Muscle of back (tissue), 11 donors: ENCODE data around the gene PAPPA. TPM values are rescaled to one million over a fixed set of nuclear protein-coding genes. Genes with fewer than 3 reads are reported as not detected.
A peak's percentile ranks its signal among the peaks of the same experiment; 100 is the strongest.

Source experiments
- DNase-seq, 3 donors: peaks; one replicate each; pipeline versions ENCODE4 v3.0.0 to v3.0.0-alpha.2; 2013
- polyA plus RNA-seq, 10 donors: library from polyadenylated mRNA; unstranded; fragments of 120-200 nt; gene quantifications; one replicate each; pipeline ENCODE4 v1.2.1, GENCODE V29; 2013; ENCODE audit not compliant: insufficient read length in 10 of 10

Gene PAPPA
- polyA plus RNA-seq, 10 donors: 0.58 to 2.2 (median 1.1) TPM

- DNase-seq: no peak
Measured at GRCh38 chr9:116151199-116151598, 2.4 kb upstream of the PAPPA start.

GRCh38 chr9:116151966-116152381, 1.6 kb upstream of the PAPPA start:
- DNase-seq: peak in 1 of 3 donors; percentile 90

DNA sequence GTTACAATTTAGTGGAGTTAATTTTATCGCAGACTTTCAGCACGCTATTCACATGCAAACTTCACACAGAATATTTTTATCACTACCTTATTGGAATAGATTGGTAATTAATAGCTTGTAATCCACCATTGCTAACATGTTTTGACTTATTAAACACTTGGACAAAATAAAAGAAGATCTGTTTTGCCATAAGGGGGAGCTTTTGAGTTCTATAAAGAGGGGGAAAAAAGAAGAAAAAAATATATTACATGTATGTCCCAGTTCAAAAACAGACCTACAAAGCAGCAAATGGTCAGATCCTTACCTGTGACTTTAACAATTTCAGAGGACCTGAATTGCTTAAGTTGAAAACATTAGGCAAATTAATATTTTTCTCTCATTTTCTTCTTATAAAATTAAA, 1.2 kb upstream of the PAPPA start:
- peak in 2 of 3 donors; percentile 58 to 59 for DNase-seq

DNA sequence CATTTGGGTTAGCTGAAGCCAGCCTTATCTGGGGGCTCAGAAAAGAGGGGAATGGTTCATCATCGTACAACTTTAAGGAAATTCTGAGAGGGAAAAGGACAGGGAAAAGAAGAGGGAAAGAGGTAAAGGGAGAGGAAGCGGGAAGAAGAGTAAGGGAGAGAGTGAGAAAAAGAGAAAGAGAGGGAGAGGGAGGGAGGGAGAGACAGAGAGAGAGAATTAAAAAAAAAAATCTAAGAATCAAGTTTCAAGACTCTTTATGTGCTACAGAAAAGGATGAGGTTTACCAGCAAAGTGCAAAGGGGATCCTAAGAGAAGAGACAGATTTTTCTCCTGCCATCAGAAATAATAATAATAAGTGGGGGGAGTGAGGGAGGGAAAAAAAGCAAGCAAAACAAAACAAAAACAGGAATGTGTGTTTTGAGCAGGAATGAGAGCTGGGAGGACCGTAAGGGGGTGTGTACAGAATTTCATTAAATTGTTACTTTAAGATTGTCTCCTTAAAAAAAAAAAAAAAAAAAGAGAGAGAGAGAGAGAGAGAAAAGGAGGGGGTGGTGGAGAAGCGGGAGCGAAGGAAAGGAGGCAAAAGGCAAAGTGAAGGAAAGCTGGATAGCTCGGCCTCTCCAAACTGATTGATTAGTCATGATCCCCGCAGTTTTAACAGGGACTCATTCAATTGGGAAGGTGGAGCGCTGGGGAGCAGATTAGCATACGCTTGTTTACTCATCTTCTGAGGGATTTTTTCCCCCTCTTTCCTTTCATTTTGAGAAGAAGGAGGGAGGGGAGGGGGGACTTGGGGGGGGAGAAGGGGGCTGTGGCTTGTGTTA, 438 bp upstream of the PAPPA start:
- peak in 2 of 3 donors; percentile 61 to 84 for DNase-seq

- DNase-seq: peak in 1 of 3 donors; percentile 59
Measured at GRCh38 chr9:116154334-116154975, 864 bp downstream of the PAPPA start.

DNA sequence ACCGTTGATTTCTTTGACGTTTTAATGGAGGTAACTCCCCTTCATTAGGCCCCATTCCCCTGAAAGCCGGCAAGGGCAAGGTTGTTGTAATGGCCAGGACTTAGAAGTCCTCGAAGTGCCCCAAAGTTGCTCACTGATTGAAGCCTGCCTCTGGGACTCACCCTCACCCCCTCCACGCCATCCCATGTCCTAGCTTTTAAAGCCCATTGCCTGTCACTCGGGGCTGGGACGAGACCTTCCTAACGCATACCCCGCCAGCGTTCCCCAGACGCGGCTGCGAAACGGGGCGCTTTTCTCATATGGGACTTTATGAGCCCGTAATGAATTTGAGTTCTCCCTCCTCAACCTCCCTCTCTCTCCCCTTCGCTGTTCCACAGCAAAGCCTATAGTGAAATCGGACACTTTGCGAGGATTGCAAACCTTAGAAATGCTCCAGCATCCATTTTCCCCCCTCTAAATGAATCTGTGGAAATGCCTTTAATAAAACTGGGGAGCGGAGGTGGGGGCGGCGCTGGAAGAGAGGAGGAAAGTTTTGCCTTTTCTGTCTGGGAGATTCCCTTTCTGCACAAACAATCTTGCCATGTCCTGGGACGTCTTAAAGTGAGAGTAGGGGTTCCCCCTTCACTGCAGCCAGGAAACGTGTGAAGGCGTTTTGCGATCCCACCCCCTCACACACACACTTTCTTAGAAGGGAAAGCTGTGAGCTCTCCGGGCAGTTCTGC, 1.5 kb downstream of the PAPPA start:
- peak; percentile 55 to 88 (median 57) for DNase-seq

- DNase-seq: peak; percentile 65 to 87 (median 67)
Measured at GRCh38 chr9:116155698-116156039, 2.1 kb downstream of the PAPPA start.

GRCh38 chr9:116156621-116157314, 3.2 kb downstream of the PAPPA start:
- peak; percentile 62 to 86 (median 78) for DNase-seq

DNA sequence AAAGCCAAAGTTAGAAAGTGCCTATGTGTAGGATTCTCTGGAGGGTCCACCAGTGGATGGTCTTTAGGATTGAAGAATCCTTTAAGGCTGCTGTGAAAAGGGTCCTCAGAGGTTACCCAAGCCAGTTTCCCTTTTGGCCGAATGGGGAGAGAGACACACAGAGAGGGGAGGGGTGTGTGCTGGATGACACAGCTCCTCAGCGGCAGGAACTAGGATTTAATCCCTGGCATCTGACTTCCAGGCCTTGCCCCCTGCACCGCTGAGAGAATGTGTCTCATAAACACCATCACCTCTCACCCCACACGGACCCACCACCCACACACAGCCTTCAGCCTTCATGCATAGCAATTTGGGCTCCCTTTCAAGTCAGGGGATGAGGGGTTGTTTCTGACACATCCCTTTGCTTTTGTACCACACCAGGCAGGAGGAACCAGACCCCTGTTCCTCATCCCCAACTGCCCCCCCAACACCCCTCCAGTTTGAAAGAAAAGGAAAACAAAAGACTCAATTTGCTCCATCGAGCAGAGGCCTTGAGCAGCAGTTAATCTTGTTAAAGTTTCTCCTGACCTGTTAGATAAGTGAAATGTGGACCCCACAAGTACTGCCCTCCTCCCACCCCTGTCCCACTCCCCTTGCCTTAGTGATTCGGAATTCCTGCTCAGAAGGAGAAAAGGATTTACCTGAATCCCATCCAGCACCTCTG, 4.0 kb downstream of the PAPPA start:
- peak in 1 of 3 donors; percentile 60 for DNase-seq

DNA sequence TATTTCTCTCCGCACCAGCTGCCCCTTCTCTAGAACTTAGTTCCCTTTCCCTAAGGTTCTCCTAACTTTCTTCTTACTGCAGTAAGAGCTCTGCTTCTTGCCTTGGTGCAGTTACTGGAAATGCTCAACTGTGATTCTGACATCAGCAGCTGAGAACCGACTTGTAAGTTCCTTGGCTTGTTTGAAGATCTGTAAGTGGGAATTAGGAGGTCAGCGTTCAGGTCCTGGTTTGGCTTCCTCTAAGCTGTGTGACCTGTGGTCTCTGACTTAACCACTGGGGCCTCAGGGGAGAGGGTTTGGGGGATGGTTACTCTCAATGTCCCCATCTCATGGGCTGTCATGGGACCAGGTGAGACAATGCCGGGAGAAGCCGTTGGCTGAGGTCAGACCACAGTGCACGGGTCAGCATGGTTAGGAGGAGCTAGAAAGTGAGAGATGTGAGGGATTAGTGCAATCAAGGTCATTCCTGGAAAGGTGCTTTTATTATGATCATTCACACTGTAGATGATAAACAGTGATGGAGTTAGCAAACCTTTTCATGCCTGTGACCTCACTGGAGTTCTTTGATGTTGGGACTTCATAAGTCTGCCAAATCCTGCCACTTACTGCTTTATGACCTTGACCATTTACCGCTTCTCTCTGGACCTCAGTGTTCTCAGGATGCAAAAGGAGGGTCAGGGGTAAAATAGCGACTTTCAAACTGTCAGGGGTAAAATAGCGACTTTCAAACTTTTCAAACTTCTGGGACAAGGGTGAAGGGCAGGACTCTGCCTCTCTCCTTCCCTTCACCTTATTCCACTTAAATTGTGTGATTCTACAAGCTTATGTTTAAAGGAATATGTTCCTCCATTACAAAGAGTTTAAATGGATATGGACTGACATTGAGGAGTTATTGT, 7.3 kb downstream of the PAPPA start:
- DNase-seq: no peak

DNA sequence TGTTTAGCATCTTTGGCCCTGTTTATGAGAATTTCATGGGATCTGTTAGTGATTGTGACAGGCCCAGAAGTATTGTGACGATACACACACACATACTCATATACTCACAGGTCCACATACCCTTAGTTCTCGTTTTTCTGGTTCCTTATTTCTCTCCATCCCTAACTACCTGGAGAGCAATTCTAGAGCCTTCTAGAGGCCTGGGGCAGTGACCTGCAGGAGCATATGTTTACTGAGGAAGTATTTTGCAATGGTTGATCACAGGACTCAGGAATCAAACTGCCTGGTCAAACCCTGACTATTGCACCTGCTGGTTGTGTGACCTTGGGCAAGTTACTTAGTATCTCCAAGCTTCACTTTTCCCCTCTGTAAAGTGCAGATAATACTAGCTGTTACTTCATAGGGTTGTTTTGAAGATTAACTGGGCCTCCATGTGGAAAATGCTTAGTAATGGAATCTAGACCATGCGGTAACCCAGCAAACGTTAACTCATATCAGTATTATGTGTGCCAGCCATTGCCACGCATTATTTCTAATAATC, 8.7 kb downstream of the PAPPA start:
- no peak for DNase-seq

DNA sequence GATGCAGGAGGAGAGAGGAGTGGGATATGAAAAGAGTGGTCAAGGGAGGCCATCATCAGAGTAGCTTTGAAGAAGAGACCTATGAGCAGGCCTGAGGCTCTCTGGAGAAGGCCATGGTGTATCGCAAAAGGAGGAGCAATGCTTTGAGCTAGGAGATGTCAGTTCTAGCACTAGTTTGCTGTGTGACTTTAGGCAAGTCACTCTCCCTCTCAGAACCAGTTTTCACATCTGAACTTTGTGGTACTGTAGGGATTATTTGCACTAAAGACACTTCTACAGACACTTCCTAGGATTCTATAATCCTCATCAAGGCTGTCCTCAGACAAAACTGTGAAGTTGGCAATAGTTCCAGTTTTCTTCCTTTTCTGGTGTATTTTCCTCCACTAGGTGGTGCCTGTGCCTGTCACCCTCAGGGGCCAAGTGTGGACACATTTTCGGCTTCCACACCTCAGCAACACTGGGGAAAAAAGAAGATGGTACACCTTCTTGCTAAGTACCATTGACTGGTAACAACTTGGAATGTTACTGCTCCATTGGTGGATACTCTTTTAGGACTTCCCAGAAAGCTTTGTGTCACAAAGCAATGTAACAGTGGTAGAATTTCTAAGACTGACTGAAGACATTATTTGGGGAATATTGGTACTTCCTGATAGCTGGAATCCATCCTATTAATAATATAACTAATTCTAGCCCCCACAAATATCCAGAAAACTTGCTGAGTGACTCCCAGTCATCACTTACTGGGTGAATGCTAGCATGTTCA, 9.9 kb downstream of the PAPPA start:
- no peak for DNase-seq

- DNase-seq: no peak
Measured at GRCh38 chr9:116165912-116166311, 12.3 kb downstream of the PAPPA start.

DNA sequence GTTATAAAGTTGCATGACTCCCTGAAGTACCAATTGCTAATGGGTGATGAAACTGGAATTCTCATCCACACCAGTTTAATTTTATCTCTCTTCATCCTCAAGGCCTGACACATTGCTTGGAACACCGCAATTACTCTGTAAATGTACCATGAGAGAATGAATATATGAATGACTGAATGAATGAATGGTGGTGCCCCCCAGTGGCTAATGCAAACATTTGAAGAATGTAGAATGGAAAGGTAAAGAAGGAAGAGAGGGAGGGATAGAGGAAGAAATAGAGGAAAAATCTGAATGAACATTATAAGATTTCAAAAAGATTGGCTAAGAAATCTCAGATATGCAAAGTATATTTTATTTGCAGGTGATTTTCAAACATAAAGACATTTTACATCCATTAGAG, 13.1 kb downstream of the PAPPA start:
- no peak for DNase-seq

DNA sequence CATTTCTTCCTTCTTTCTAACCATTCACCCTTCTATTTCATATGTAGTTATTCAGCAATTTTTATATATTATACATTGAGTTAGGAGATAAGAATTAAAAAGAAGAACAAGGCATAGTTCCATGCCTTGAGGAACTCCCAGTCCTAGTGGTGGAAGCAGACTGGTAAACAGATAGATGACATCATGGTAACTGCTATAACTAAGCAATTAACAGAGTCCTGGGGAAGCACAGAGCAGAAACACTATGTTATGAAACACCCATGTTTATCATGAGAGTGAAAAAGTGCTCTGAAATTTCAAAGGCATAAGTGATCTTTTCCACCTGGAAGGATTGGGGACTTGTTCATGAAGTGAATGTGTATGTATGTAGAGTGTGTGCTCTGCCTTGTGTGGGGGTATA, 14.6 kb downstream of the PAPPA start:
- no peak for DNase-seq

DNA sequence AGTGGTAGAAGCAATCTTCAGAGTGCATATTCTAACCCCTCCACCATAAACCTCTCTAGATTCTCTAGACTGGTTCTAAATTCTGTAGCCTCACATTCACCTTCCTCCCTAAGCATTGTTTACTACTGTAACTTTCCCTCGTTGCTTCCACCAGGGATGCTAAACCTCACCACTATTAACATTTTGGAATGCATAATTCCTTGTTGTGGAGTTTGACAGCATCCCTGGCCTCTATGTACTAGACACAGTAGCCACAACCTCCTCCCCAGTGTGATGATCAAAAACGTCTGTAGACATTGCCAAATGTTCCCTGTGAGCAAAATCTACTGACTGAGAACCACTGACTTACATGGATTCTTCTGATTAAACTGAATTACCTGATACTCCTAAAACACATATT, 18.6 kb downstream of the PAPPA start:
- DNase-seq: no peak

DNA sequence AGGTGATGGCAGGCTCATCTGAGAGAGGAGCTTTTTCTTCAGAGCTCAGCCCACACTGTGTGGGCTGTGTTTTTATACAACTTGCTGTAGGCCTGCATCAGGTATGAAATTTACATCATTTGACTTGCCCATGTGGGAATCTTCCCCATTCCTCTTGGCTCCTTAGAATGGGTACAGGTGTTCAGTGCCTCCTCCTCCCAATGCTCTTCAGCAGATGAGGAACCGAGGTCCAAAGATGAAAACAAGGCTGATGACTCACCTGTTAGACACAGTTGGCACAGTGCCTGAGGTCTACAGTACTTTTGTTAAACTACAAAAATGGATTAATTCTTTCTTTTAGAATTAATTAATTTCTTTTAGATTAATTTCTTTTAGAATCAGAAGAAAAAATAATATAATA, 20.8 kb downstream of the PAPPA start:
- DNase-seq: no peak

- DNase-seq: no peak
Measured at GRCh38 chr9:116175614-116176013, 22.0 kb downstream of the PAPPA start.

DNA sequence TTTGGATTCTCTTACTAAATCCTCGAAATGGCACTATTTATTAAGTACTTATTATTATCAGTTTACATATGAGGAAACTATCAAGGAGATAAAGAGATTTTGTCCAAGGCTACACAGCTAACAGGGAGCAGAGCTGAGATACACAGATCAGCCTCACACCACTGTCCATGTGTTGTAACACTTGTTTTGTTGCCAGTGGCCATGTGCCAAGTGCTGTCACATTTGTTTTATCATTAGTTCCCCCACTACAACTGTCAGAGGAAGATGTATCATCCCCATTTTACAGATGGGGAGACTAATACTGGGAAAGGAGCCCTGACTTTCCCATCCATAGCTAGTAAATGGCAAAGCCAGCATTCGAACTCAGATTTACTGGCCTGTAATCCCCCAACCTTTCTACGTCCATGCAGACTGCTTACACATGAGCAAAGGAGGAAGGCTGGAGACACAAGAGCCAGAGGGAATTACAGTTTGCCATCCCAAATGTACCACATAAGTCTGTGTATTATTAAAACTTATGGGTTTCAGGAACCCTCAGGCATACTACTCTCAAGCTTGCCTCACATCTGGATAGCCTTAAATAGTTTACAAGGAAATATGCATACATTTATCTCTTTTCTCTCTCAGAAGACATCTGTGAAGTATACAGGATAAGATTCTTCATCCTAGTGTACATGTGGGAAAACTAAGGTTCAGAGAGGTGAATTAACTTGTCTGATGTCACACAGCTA, 25.1 kb downstream of the PAPPA start:
- no peak for DNase-seq
